ENCODE measurements around the gene ULK4. TPM values are rescaled to one million over a fixed set of nuclear protein-coding genes. Genes with fewer than 3 reads are reported as not detected.

ULK4 gene
- total and polyA plus RNA-seq, 2 of the 4 experiments (the other 2 are of a cell fraction): 2.7 to 5.0 TPM

DNA sequence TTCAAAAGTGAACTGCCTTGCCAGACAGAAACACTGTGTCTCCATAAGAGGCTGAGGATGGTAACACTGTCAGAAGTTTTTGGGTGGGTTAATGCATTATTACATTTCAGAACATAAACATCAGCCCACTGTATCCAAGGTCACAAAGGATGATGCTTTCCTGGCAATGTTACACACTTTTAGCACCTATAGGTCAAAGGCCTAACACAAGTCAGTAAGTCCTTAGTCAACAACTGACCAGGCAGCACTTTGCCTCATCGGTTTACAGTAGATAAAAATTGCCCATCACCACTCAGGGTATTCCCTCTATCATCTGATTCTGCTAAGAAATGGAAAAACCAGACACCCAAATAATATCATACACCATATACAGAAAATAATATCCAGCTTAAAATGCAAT lies 664.2 kb downstream of the ULK4 start:
- H3K56ac ChIP-seq (ENCODE audit: extremely low read depth, insufficient read depth, low read length): no peak overlapping the region
- no peaks in the 10 kb centered on the region for H3K27me3 ChIP-seq (ENCODE audit: control insufficient read depth, insufficient read depth, low read length)
- no peaks in the 10 kb centered on the region for H4K20me1 ChIP-seq (ENCODE audit: insufficient read depth, low read length)
- no peak overlapping the region for H3K23ac ChIP-seq (ENCODE audit: low read depth, low read length)
- H2AFZ ChIP-seq (replicated peaks; ENCODE audit: low read length, poor library complexity): no peak overlapping the region
- H3K79me1 ChIP-seq (ENCODE audit: low read depth in 1 of 2, low read length in 2 of 2): no peaks in the 10 kb centered on the region
- no peak overlapping the region for H3K27ac ChIP-seq (ENCODE audit: insufficient read depth, low read length)
- no peak overlapping the region for H2BK15ac ChIP-seq (ENCODE audit: low read depth, low read length)
- ChIA-PET CTCF (no interaction called here), POLR2A (ENCODE audit: unreplicated experiment) (no interaction called here)
- no peaks in the 10 kb centered on the region for H3K36me3 ChIP-seq (ENCODE audit: control insufficient read depth, insufficient read depth, low read length)
- H3K14ac ChIP-seq (replicated peaks; ENCODE audit: low read depth, low read length): no peak overlapping the region
- no peak for ATAC-seq (ENCODE audit: low read depth)
- BruUV-seq (replicated peaks): no TSS peak
- intact Hi-C loops (cut with micrococcal nuclease): no loop called here
- H3K4me2 ChIP-seq (ENCODE audit: low read depth, low read length): no peak overlapping the region
- H4K91ac ChIP-seq (ENCODE audit: insufficient read depth, low read depth, low read length): no peak overlapping the region
- H2BK20ac ChIP-seq (ENCODE audit: low read depth, low read length): no peak overlapping the region
- no peak overlapping the region for H2BK120ac ChIP-seq (ENCODE audit: low read depth, low read length)
- no peak overlapping the region for H2AK9ac ChIP-seq (replicated peaks; ENCODE audit: low read depth, low read length, poor library complexity)
- no peak overlapping the region for H4K5ac ChIP-seq (ENCODE audit: low read depth, low read length)
- in situ Hi-C loops (cut with MboI; ENCODE audit: low sequenced_read_pairs): no loop called here
- no peak overlapping the region for H4K8ac ChIP-seq (ENCODE audit: low read depth in 2 of 2, low read length in 2 of 2)
- H3K4ac ChIP-seq (ENCODE audit: low read depth, low read length): no peak overlapping the region
- no peak overlapping the region for H3K18ac ChIP-seq (ENCODE audit: low read depth, low read length)
- H3K9me3 ChIP-seq (ENCODE audit: control insufficient read depth, insufficient read depth, low read length): no peaks in the 10 kb centered on the region
- no peak for TF ChIP-seq SMC3 (IDR thresholded peaks at IDR 0.05; ENCODE audit: low read depth, low read length)
- TF ChIP-seq, protein P1, sequence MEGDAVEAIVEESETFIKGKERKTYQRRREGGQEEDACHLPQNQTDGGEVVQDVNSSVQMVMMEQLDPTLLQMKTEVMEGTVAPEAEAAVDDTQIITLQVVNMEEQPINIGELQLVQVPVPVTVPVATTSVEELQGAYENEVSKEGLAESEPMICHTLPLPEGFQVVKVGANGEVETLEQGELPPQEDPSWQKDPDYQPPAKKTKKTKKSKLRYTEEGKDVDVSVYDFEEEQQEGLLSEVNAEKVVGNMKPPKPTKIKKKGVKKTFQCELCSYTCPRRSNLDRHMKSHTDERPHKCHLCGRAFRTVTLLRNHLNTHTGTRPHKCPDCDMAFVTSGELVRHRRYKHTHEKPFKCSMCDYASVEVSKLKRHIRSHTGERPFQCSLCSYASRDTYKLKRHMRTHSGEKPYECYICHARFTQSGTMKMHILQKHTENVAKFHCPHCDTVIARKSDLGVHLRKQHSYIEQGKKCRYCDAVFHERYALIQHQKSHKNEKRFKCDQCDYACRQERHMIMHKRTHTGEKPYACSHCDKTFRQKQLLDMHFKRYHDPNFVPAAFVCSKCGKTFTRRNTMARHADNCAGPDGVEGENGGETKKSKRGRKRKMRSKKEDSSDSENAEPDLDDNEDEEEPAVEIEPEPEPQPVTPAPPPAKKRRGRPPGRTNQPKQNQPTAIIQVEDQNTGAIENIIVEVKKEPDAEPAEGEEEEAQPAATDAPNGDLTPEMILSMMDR (conservative IDR thresholded peaks at IDR 0.05; ENCODE audit: low read depth, low read length): no peak
- no peak for TF ChIP-seq MAZ (IDR thresholded peaks at IDR 0.05; ENCODE audit: borderline replicate concordance, low read depth, low read length)
- no peak for TF ChIP-seq NFE2L2 (IDR thresholded peaks at IDR 0.05; ENCODE audit: low read depth, low read length)
- no peak for TF ChIP-seq RFX5 (IDR thresholded peaks at IDR 0.05; ENCODE audit: low read depth, low read length)
- TF ChIP-seq RCOR1 (IDR thresholded peaks at IDR 0.05; ENCODE audit: insufficient replicate concordance, low read length): no peak
- no peak for TF ChIP-seq MAFK (IDR thresholded peaks at IDR 0.05; ENCODE audit: low read depth, low read length)
- no peak for TF ChIP-seq POLR2A (IDR thresholded peaks at IDR 0.05; ENCODE audit: low read depth, low read length)
- no peak for TF ChIP-seq BHLHE40 (IDR thresholded peaks at IDR 0.05; ENCODE audit: low read depth, low read length)
- TF ChIP-seq, protein P2, sequence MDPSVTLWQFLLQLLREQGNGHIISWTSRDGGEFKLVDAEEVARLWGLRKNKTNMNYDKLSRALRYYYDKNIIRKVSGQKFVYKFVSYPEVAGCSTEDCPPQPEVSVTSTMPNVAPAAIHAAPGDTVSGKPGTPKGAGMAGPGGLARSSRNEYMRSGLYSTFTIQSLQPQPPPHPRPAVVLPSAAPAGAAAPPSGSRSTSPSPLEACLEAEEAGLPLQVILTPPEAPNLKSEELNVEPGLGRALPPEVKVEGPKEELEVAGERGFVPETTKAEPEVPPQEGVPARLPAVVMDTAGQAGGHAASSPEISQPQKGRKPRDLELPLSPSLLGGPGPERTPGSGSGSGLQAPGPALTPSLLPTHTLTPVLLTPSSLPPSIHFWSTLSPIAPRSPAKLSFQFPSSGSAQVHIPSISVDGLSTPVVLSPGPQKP (IDR thresholded peaks at IDR 0.05; ENCODE audit: borderline replicate concordance, low read depth, low read length): no peak
- TF ChIP-seq, protein P3, sequence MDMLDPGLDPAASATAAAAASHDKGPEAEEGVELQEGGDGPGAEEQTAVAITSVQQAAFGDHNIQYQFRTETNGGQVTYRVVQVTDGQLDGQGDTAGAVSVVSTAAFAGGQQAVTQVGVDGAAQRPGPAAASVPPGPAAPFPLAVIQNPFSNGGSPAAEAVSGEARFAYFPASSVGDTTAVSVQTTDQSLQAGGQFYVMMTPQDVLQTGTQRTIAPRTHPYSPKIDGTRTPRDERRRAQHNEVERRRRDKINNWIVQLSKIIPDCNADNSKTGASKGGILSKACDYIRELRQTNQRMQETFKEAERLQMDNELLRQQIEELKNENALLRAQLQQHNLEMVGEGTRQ (IDR thresholded peaks at IDR 0.05; ENCODE audit: low read depth, low read length): no peak
- no CpG with 5 or more reads among the region's 1 CpG for WGBS, 2 experiments (ENCODE audit: extremely low coverage in 2 of 2, insufficient read length in 1 of 2)
- H3K4me3 ChIP-seq (ENCODE audit: insufficient read depth, low read depth, low read length): no peak overlapping the region
- no peak overlapping the region for H2BK5ac ChIP-seq (ENCODE audit: low read depth, low read length, poor library complexity, severe bottlenecking)
- H3K9me1 ChIP-seq (ENCODE audit: insufficient read depth, low read length): no peaks in the 10 kb centered on the region
- dilution Hi-C loops (cut with HindIII; ENCODE audit: low sequenced_read_pairs, unreplicated experiment): no loop called here
- no peaks in the 10 kb centered on the region for H3K4me1 ChIP-seq (ENCODE audit: control insufficient read depth, insufficient read depth, low read length)
- H3K9ac ChIP-seq (ENCODE audit: low read depth, low read length): no peak overlapping the region
- H2AK5ac ChIP-seq (ENCODE audit: low read depth, low read length): no peak overlapping the region
- no peak for DNase-seq
